ENCODE measurements around the gene CRYBB3.
"Not testable (repeated sequence)": the region's sequence is repeated elsewhere in the genome, so short reads cannot be mapped to it uniquely, and the experiment has no call there.

The CRYBB3 gene

DNA sequence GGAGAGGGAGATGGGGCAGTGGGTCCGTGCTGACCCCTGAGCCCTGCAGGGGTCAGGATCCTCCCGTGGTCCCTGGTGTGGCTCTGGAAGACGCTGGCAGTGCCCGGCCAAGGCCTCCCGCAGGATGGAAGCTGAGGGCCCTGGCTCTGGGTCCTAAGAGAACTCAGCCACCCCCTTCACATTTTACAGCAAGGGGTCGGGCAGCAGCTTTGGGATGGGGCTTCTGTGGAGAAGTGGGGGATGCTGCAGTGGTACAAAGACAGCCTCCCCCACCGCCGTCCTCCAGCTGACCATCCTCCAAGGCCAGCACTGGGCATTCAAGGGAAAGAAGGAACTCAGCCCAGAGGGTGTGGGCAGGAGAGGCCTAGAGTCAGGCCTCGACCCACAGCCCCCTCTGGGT lies 21.8 kb upstream of the CRYBB3 start:
- Histone ChIP-seq H3K4me3 (ENCODE audit: low read length) (no peak overlapping the region), H3K4me1 (ENCODE audit: control insufficient read depth, insufficient read depth, low read length) (no peaks in the 10 kb centered on the region), H3K9me3 (ENCODE audit: control insufficient read depth, low read length) (no peaks in the 10 kb centered on the region), H3K9ac (ENCODE audit: low read length) (no peak overlapping the region), H3K36me3 (ENCODE audit: control insufficient read depth, insufficient read depth, low read length) (peaks cover 8% of the 10 kb centered on the region), H3K27me3 (ENCODE audit: control insufficient read depth, insufficient read depth, low read length) (no peaks in the 10 kb centered on the region)

DNA sequence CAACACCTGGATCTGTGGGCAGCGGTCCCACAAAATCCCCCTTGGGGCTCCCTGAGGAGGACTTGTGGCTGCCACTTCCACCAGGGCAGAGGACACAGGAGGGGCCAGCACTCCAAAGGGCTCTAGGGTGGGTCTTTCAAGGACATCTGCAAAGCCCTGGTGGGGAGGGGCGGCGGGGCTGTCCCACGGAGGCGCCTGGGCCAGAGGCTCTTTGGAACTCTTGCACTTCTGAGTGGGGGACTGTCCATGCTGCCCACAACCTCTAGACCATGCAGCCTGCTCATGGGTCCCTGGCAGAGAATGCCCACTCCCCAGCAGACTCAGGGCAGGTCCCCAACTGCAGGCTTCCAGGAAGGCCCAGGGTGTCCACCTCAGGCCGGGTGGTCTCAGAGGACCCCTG lies 21.3 kb upstream of the CRYBB3 start:
- not testable (repeated sequence) for H3K4me3 ChIP-seq (ENCODE audit: low read length); H3K36me3 ChIP-seq (ENCODE audit: control insufficient read depth, insufficient read depth, low read length); H3K4me1 ChIP-seq (ENCODE audit: control insufficient read depth, insufficient read depth, low read length); H3K9ac ChIP-seq (ENCODE audit: low read length); H3K9me3 ChIP-seq (ENCODE audit: control insufficient read depth, low read length); H3K27me3 ChIP-seq (ENCODE audit: control insufficient read depth, insufficient read depth, low read length)

DNA sequence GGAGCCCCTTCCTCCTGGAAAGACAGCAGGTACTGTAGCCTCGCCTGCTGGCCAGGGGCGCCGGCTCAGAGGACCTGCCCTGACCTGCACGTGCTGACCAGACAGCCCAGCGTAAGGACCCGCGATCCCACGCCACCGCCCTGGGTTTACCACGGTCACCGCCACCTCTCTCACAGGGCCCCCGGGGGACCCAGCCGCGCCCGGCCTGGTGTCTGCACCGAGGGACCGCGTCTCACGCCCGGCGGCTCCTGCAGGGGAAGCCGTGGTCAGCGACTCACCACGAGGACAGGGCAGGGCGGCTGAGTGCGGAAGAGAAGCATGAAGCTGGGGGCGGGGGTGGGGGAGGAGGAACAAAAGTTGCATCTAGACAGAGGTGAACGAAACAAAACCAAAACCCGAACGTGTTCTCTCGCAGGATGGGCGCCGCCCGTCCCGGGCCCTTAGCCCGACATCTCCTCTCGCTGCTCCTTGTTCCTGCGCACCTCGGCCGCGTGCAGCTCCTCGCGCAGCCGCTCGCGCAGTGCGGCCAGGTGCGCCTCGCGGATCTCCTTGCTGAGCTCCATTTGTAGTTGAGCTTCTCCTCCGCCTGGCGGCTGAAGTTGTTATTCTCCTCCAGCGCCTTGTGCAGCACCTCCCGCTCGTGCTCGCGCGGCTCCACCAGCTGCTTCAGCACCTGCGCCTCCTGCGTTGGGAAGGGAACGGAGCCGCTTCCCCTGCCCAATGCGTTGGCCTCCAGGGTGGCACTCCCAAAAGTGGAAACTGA lies 20.6 kb upstream of the CRYBB3 start:
- not testable (repeated sequence) for H3K4me1 ChIP-seq (ENCODE audit: control insufficient read depth, insufficient read depth, low read length); H3K36me3 ChIP-seq (ENCODE audit: control insufficient read depth, insufficient read depth, low read length); H3K4me3 ChIP-seq (ENCODE audit: low read length); H3K27me3 ChIP-seq (ENCODE audit: control insufficient read depth, insufficient read depth, low read length); H3K9me3 ChIP-seq (ENCODE audit: control insufficient read depth, low read length); H3K9ac ChIP-seq (ENCODE audit: low read length)

DNA sequence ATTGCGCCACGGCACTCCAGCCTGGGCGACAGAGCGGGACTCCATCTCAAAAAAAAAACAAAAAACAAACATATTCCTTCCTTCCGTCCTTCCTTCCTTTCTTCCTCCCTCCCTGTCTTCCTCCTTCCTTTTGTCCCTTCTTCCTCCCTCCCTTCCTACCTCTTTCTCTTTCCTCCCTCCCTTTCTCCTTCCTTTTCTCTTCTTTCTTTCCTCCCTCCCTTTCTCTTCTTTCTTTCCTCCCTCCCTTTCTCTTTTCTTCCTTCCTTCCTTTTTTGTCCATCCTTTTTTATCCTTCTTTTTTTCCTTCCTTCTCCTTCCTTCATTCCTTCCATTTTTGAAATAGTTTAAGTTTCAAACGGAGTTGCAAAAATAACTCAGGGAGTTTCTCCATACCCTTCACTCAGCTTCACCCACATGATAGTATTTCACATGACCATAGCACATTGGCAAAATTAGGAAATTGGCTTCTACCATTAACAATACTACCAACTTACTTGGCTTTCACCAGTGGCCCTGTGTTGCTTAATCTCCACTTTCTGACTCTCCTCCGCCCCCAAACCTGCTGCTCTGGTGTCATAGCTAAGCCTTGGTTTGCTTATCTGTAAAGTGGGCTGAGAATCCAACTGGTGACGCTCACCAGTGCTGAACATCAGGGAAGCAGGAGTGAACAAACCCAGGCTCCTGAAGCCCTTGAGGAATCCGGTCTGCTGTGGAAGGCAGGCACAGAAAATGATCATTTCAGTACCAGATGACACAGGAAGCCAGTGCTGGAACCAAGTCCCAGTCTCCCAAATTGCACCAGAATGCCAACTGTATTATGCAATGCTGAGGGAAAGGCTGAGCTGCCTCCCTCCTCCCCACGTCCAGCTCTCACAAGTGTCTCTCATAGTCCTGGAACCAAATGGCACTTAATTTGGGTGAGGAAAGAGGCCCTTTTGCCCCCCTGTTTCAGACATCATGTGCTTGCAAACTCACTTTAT lies 17.2 kb upstream of the CRYBB3 start:
- Histone ChIP-seq H3K4me1 (ENCODE audit: control insufficient read depth, insufficient read depth, low read length) (no peaks in the 10 kb centered on the region), H3K36me3 (ENCODE audit: control insufficient read depth, insufficient read depth, low read length) (peaks cover 9% of the 10 kb centered on the region), H3K27me3 (ENCODE audit: control insufficient read depth, insufficient read depth, low read length) (no peaks in the 10 kb centered on the region), H3K4me3 (ENCODE audit: low read length) (no peak overlapping the region), H3K9me3 (ENCODE audit: control insufficient read depth, low read length) (no peaks in the 10 kb centered on the region), H3K9ac (ENCODE audit: low read length) (no peak overlapping the region)

DNA sequence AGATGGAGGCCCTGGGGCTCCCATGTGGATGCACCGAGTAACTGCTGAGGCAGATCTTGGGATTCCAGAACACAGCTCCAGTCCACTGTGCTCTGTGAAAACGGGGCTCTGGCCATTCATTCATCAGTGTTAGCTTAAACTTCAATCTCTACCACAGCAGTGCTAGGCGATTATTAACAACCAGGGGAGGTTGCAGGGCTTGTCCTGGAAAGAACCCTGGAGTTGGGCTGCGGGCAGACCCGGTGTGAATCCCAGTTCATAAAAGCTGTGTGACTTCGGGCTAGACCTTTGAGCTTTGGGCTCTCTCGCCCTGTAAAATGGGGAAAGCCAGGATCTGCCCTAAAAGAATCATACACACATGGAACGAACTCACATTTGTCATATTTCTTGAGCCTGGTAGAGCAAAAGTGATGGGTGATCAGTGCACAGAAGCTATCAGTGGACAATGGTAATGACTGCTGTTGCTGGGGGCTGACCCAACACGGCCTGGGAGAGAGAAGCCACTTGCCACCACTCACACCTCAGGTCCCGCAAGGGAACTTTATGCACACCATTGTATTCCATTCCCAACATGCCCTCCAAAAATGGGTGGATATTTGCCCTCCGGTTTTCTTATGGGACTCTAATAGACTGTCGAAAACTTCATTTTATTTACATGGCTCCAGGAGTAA lies 15.6 kb upstream of the CRYBB3 start:
- peaks cover 9% of the 10 kb centered on the region for H3K36me3 ChIP-seq (ENCODE audit: control insufficient read depth, insufficient read depth, low read length)
- no peak overlapping the region for H3K4me3 ChIP-seq (ENCODE audit: low read length)

DNA sequence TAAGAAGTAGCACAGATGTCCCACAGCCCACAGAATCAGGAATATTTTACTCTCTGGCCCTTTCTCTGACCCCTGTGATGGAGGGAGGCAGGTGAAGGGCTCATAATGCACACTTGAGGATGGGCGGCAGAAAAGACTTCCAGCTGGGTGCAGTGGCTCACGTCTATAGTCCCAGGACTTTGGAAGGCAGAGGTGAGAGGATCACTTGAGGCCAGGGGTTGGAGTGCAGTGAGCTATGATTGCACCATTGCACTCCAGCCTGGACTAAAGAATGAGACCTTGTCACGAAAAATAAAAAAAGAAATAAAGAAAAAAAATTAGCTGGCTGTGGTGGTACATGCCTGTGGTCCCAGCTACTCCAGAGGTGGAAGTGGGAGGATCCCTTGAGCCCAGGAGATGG lies 13.5 kb upstream of the CRYBB3 start:
- no peak overlapping the region for H3K4me3 ChIP-seq (ENCODE audit: low read length)
- no peaks in the 10 kb centered on the region for H3K9me3 ChIP-seq (ENCODE audit: control insufficient read depth, low read length)
- H3K4me1 ChIP-seq (ENCODE audit: control insufficient read depth, insufficient read depth, low read length) = no peaks in the 10 kb centered on the region
- H3K27me3 ChIP-seq (ENCODE audit: control insufficient read depth, insufficient read depth, low read length) = no peaks in the 10 kb centered on the region
- H3K36me3 ChIP-seq (ENCODE audit: control insufficient read depth, insufficient read depth, low read length) = peaks cover 9% of the 10 kb centered on the region
- H3K9ac ChIP-seq (ENCODE audit: low read length) = no peak overlapping the region

More for the DNA sequence above, 15.6 kb upstream of the CRYBB3 start:
- Histone ChIP-seq H3K9ac (ENCODE audit: low read length) (no peak overlapping the region), H3K9me3 (ENCODE audit: control insufficient read depth, low read length) (no peaks in the 10 kb centered on the region), H3K4me1 (ENCODE audit: control insufficient read depth, insufficient read depth, low read length) (no peaks in the 10 kb centered on the region), H3K27me3 (ENCODE audit: control insufficient read depth, insufficient read depth, low read length) (no peaks in the 10 kb centered on the region)

DNA sequence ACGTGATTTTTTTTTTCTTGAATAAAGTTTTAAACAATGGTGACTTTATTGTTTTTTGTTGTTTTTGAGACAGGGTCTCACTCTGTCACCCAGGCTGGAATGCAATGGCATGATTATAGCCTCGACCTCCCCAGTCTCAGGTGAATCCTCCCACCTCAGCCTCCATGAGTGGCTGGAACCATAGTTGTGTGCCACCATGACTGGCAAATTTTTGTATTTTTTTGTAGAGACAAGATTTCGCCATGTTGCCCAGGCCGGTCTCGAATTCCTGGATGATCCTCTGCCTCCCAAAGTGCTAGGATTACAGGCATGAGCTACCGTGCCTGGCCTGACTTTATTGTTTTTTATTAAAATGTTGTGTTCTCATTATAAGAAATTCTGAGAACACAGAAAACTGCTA lies 12.2 kb upstream of the CRYBB3 start:
- Histone ChIP-seq H3K4me1 (ENCODE audit: control insufficient read depth, insufficient read depth, low read length) (no peaks in the 10 kb centered on the region), H3K36me3 (ENCODE audit: control insufficient read depth, insufficient read depth, low read length) (peaks cover 9% of the 10 kb centered on the region), H3K4me3 (ENCODE audit: low read length) (no peak overlapping the region), H3K27me3 (ENCODE audit: control insufficient read depth, insufficient read depth, low read length) (no peaks in the 10 kb centered on the region), H3K9me3 (ENCODE audit: control insufficient read depth, low read length) (no peaks in the 10 kb centered on the region), H3K9ac (ENCODE audit: low read length) (no peak overlapping the region)

DNA sequence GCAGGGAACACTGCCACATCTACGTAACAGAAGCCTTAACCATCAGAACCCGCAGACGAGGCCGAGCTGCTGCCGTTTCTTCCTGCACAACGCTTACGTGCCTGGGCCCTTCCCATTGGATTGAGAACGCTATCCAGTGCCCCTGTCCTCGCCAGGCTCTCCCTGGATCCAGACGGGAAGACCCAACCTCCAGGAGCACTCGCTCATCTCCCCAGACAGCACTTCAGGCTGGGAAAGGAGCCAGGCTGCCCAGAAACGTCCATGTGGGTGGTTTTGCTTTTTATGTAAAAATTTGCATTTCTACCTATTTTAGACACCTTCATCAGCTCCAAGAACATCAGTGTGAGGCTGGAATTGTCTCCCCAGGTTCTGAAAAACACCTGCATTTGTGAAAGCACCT lies 7.3 kb upstream of the CRYBB3 start:
- H3K27me3 ChIP-seq (ENCODE audit: control insufficient read depth, insufficient read depth, low read length) = no peaks in the 10 kb centered on the region
- H3K36me3 ChIP-seq (ENCODE audit: control insufficient read depth, insufficient read depth, low read length) = peaks cover 5% of the 10 kb centered on the region
- H3K9me3 ChIP-seq (ENCODE audit: control insufficient read depth, low read length) = no peaks in the 10 kb centered on the region
- no peak overlapping the region for H3K4me3 ChIP-seq (ENCODE audit: low read length)
- no peak overlapping the region for H3K9ac ChIP-seq (ENCODE audit: low read length)
- no peaks in the 10 kb centered on the region for H3K4me1 ChIP-seq (ENCODE audit: control insufficient read depth, insufficient read depth, low read length)

DNA sequence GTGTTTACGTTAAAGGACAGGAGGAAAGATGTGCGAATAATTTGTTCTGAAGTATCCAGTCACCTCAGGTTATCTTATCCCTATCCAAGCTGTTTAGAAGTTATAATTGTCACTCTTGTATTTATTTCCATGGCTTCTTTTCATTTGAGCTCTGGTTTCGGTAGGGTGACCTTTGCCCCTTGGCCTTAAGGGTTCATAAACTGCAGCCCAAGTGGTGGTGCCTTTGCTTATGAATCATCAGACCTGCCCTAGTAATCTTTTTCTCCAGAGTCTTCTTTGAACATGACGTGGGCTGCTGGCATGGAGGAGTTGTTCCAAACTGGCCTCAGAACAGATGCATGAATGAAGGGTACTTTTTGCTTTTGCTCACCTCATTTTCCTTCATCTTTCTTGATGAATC lies 6.5 kb upstream of the CRYBB3 start:
- Histone ChIP-seq H3K9me3 (ENCODE audit: control insufficient read depth, low read length) (no peaks in the 10 kb centered on the region), H3K9ac (ENCODE audit: low read length) (no peak overlapping the region), H3K4me1 (ENCODE audit: control insufficient read depth, insufficient read depth, low read length) (no peaks in the 10 kb centered on the region), H3K27me3 (ENCODE audit: control insufficient read depth, insufficient read depth, low read length) (no peaks in the 10 kb centered on the region), H3K36me3 (ENCODE audit: control insufficient read depth, insufficient read depth, low read length) (peaks cover 5% of the 10 kb centered on the region), H3K4me3 (ENCODE audit: low read length) (no peak overlapping the region)

DNA sequence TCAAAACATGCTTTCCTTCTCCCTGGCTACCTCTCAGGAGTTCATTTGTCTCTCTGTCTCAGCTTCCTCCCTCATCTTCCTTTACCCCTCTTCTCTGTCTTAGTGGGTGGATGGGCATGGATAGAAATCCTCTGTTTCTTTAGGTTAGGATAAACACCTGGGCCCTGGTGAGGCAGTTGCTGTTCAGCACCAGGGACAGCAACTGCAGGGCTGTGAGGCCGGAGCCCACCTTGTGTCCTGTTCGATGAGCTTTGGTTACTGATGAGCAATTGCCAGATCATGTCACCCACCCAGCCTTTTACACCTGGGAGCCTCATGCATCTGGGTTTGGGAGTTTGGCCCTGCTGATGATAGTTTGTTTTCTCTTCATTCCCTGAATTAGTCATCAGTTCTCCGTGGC lies 6.1 kb upstream of the CRYBB3 start:
- H3K9ac ChIP-seq (ENCODE audit: low read length) = no peak overlapping the region
- no peaks in the 10 kb centered on the region for H3K4me1 ChIP-seq (ENCODE audit: control insufficient read depth, insufficient read depth, low read length)
- H3K9me3 ChIP-seq (ENCODE audit: control insufficient read depth, low read length) = no peaks in the 10 kb centered on the region
- no peak overlapping the region for H3K4me3 ChIP-seq (ENCODE audit: low read length)
- peaks cover 5% of the 10 kb centered on the region for H3K36me3 ChIP-seq (ENCODE audit: control insufficient read depth, insufficient read depth, low read length)
- H3K27me3 ChIP-seq (ENCODE audit: control insufficient read depth, insufficient read depth, low read length) = no peaks in the 10 kb centered on the region

DNA sequence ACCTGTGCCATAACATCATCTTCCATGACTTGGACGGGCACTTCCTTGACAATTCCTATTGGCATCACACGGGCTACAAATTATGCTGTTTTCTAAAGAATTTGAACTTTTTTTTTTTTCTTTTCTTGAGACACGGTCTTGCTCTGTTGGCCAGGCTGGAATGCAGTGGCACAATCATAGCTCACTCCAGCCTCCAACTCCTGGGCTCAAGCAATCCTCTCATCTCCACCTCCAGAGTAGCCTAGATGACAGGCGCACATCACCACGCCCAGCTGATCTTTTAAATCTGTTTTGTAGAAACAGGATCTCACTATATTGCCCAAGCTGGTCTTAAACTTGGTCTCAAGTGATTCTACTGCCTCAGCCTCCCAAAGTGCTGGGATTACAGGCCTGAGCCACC lies 3.3 kb upstream of the CRYBB3 start:
- H3K4me3 ChIP-seq (ENCODE audit: low read length) = no peak overlapping the region
- H3K9me3 ChIP-seq (ENCODE audit: control insufficient read depth, low read length) = no peaks in the 10 kb centered on the region
- H3K36me3 ChIP-seq (ENCODE audit: control insufficient read depth, insufficient read depth, low read length) = peaks cover 9% of the 10 kb centered on the region

DNA sequence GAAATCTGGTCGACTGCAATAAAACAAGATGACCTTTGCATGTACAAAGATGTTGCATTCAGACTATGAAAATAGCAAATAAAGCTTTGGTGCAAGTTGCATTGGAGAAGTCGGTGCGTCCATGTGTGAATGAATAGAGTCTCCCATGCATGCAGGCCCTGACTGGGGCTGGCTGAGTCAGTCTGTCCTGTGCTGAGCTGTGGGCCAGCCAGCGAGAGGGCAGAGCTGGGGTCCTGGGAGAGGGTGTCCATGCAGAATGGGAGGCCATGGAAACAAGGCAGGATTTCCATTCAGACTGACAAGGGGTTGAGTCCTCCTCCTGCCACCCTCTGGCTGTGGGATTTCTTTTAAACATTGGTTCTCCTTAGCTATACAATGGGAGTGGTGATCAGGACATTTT lies 2.3 kb upstream of the CRYBB3 start:
- peaks cover 12% of the 10 kb centered on the region for H3K36me3 ChIP-seq (ENCODE audit: control insufficient read depth, insufficient read depth, low read length)
- no peak overlapping the region for H3K4me3 ChIP-seq (ENCODE audit: low read length)
- H3K4me1 ChIP-seq (ENCODE audit: control insufficient read depth, insufficient read depth, low read length) = no peaks in the 10 kb centered on the region
- no peaks in the 10 kb centered on the region for H3K9me3 ChIP-seq (ENCODE audit: control insufficient read depth, low read length)
- no peak overlapping the region for H3K9ac ChIP-seq (ENCODE audit: low read length)
- H3K27me3 ChIP-seq (ENCODE audit: control insufficient read depth, insufficient read depth, low read length) = no peaks in the 10 kb centered on the region

More for the DNA sequence above, 3.3 kb upstream of the CRYBB3 start:
- H3K27me3 ChIP-seq (ENCODE audit: control insufficient read depth, insufficient read depth, low read length) = no peaks in the 10 kb centered on the region
- H3K4me1 ChIP-seq (ENCODE audit: control insufficient read depth, insufficient read depth, low read length) = no peaks in the 10 kb centered on the region
- no peak overlapping the region for H3K9ac ChIP-seq (ENCODE audit: low read length)

Data from mucosa of stomach (tissue), 1 donor.